Measurements from ENCODE around the gene LRRC27.

The LRRC27 gene

DNA sequence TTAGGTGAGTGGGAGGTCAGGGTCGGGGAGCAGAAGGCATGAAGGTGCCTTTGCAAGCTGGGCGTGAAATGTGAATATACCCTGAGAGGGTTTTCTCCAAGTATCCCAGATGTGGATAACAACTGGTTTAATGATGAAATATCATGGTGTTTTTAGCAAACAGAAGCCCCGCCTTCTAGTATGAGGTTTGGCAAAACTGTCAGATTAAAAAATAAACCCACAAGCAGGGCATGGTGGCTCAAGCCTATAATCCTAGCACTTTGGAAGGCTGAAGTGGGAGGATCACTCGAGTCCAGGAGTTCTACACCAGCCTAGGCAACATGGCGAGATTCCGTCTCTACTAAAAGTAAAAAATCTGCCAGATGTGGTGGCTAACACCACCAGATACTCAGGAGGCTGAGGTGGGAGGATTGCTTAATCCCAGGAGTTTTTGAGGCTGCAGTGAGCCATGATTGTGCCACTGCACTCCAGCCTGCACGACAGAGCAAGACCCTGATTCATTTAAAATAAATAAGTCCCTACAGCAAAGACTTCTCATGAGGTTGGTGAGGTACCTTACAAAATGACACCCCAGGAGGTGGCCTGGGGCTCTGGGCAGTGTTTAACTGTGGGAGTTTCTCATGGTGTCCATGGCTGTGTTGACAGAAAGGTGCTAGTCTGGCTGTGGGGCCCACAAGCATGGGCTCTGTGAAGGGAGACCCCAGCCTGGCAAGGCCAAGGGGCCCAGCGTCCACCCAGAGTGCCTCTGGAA is 58.4 kb downstream of the LRRC27 start:
- peak; percentile 52 for DNase-seq (ENCODE audit: low read depth)

DNA sequence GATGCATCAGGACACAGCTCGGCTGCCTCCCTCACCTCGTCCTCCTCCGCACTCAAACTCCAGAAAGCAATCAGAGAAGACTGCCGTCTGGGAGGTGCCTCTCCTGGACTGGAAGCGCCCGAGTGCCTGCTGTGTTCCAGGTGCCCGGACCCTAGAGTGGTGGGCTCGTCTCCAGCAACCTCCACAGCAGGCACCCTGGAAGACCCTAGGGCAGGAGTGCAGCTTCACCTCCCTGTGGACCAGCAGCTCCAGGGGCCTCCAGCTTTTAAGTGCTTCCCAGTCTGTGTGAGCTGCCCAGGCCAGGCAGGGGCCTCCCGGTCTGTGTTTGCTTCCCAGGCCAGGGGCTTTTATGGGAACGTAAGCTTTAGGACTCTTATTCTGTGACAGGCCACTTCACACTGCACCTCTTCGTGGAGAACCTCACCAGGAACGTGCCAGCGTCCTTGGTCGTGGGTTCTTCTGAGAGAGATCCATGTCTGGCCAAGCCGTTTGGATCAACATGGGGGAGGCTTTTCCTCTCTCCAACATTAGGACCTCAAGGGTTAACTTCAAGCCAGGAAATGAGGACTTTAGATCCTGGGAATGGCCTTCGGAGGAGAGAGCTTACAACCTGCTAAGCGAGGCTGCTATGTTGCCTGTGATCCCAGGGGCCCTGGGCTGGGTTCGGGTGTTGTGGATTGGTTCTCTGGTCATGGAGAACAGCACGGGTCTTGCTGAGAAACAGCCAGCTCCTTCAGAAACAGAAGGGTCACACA is 59.1 kb downstream of the LRRC27 start:
- DNase-seq (ENCODE audit: low read depth), result no peak
- H3K9me3 ChIP-seq (ENCODE audit: control insufficient read depth, low read length), result no peaks in the 10 kb centered on the region
- H3K4me3 ChIP-seq (ENCODE audit: low read length), result no peak overlapping the region
- no peaks in the 10 kb centered on the region for H3K36me3 ChIP-seq (ENCODE audit: control insufficient read depth, insufficient read depth, low read length, severe bottlenecking)
- peaks cover 30% of the 10 kb centered on the region for H3K4me1 ChIP-seq (ENCODE audit: control insufficient read depth, insufficient read depth, low read length)
- no peaks in the 10 kb centered on the region for H3K27me3 ChIP-seq (replicated peaks; ENCODE audit: control insufficient read depth, insufficient read depth, low read length)
- H3K9ac ChIP-seq (ENCODE audit: low read length), result no peak overlapping the region

More for the DNA sequence above, 58.4 kb downstream of the LRRC27 start:
- Histone ChIP-seq H3K4me1 (ENCODE audit: control insufficient read depth, insufficient read depth, low read length) (peaks cover 25% of the 10 kb centered on the region), H3K27me3 (replicated peaks; ENCODE audit: control insufficient read depth, insufficient read depth, low read length) (no peaks in the 10 kb centered on the region), H3K9me3 (ENCODE audit: control insufficient read depth, low read length) (no peaks in the 10 kb centered on the region), H3K36me3 (ENCODE audit: control insufficient read depth, insufficient read depth, low read length, severe bottlenecking) (no peaks in the 10 kb centered on the region), H3K4me3 (ENCODE audit: low read length) (no peak overlapping the region), H3K9ac (ENCODE audit: low read length) (peak overlapping the region; percentile 48)

DNA sequence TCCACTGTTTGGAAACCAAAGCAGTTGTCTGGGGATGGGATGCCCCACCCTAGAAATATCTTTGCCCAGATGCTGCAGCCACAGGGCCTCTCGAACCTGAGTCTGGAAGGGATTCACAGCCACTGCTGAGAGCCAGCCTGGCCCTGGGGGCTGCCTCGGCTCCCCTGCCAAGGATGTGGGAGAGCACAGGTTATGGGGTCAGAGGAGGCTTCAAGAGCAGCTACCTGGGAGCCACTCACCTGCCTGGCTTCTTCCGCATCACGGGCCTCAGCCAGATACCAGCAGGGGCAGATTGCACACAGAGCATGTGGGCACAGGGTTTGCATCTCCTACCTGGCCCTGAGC is 59.7 kb downstream of the LRRC27 start:
- no peak for DNase-seq (ENCODE audit: low read depth)
- Histone ChIP-seq H3K36me3 (ENCODE audit: control insufficient read depth, insufficient read depth, low read length, severe bottlenecking) (no peaks in the 10 kb centered on the region), H3K9ac (ENCODE audit: low read length) (no peak overlapping the region)

DNA sequence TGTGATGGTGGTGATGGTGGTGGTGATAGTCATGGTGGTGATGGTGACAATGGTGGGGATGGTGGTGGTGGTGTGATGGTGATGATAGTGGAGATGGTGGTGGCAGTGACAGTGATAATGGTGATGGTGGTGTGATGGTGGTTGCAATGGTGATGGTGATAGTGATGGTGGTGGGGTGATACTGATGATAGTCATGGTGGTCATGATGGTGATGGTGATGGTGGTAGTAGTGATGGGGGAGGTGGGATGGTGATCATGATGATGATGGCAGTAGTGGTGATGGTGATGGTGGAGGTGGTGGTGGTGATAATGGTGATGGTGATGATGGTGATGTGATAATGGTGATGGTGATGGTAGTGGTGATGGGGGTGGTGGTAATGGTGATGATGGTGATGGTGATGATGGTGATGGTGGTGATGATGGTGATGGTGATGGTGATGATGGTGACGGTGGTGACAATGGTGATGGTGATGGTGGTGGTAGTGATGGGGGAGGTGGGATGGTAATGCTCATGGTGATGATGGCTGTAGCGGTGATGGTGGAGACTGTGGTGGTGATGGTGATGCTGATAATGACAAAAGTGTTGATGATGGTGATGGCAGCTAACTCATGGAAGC is 60.3 kb downstream of the LRRC27 start:
- Histone ChIP-seq H3K9ac (ENCODE audit: low read length) (no peak overlapping the region), H3K9me3 (ENCODE audit: control insufficient read depth, low read length) (no peaks in the 10 kb centered on the region), H3K27me3 (replicated peaks; ENCODE audit: control insufficient read depth, insufficient read depth, low read length) (no peaks in the 10 kb centered on the region), H3K36me3 (ENCODE audit: control insufficient read depth, insufficient read depth, low read length, severe bottlenecking) (no peaks in the 10 kb centered on the region), H3K4me3 (ENCODE audit: low read length) (no peak overlapping the region), H3K4me1 (ENCODE audit: control insufficient read depth, insufficient read depth, low read length) (peaks cover 30% of the 10 kb centered on the region)
- DNase-seq (ENCODE audit: low read depth), result no peak

More for the DNA sequence above, 59.7 kb downstream of the LRRC27 start:
- Histone ChIP-seq H3K27me3 (replicated peaks; ENCODE audit: control insufficient read depth, insufficient read depth, low read length) (no peaks in the 10 kb centered on the region), H3K9me3 (ENCODE audit: control insufficient read depth, low read length) (no peaks in the 10 kb centered on the region), H3K4me3 (ENCODE audit: low read length) (no peak overlapping the region), H3K4me1 (ENCODE audit: control insufficient read depth, insufficient read depth, low read length) (peaks cover 30% of the 10 kb centered on the region)

DNA sequence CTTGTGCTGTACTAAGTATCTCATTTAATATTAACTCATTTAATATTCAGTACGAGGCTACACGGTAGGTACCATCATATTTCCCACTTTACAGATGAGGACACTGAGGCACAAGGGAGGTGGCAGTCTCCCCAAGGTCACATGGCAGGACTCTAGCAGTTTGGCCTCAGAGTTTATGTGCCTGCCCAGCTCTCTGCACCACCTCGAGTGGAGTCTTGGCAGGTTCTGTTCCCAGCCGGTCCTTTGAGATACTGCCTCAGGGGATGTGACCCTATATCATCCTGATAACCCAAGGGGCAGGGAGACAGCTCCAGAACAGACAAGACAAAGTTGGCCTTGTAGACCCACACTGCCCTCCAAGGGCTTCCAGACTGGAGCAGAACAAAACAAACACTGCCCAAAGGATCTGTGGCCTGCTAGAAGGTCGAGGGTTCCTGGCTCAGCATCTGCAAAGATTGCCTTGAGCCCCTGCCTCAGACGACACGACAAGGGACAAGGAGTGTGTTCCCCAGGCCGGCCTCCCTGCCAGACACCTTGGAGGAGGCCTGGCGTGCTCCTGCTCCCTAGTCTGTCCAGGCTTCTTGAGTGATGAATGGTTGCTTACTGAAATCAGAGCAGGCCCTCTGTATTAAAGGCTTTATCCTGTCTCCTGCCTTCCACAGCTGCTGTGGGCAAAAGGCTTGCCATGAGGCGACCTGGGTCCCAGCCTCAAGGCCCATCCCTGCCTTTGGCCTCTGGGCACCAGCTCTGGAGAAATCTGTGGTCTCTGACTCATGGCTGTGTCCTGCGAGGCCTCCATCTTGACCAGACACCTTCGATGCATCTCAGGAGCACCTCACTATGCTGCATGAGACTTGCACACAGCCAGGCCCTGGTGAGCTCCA is 61.1 kb downstream of the LRRC27 start:
- Histone ChIP-seq H3K4me3 (ENCODE audit: low read length) (no peak overlapping the region), H3K9me3 (ENCODE audit: control insufficient read depth, low read length) (no peaks in the 10 kb centered on the region), H3K36me3 (ENCODE audit: control insufficient read depth, insufficient read depth, low read length, severe bottlenecking) (no peaks in the 10 kb centered on the region), H3K9ac (ENCODE audit: low read length) (no peak overlapping the region), H3K27me3 (replicated peaks; ENCODE audit: control insufficient read depth, insufficient read depth, low read length) (no peaks in the 10 kb centered on the region), H3K4me1 (ENCODE audit: control insufficient read depth, insufficient read depth, low read length) (peaks cover 29% of the 10 kb centered on the region)
- DNase-seq (ENCODE audit: low read depth), result peak; percentile 46

DNA sequence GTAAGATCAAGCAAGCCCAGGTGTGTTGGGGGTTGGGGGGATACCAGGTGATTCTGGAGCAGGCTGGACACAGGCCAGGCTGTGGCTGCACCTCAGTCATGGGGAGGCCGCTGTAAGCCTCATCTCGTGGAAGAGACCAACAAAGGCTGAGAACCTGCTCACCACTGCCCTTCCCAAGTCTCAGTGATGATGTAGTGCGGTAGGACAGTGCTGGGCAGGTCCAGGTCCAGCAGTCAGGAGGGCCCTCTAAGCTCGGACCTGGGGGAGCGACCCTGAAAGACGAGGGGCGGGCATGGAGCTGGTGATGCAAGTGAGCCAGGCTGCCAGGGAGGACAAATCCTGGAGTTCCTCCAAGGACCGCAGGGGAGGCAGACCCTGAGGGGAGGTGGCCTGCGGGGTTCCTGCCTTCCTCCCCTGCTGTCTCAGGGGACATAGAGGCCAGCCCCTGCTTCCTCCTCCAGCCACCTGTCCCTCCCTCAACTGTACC is 61.7 kb downstream of the LRRC27 start:
- H3K27me3 ChIP-seq (replicated peaks; ENCODE audit: control insufficient read depth, insufficient read depth, low read length), result no peaks in the 10 kb centered on the region
- no peak for DNase-seq (ENCODE audit: low read depth)
- no peaks in the 10 kb centered on the region for H3K9me3 ChIP-seq (ENCODE audit: control insufficient read depth, low read length)
- no peaks in the 10 kb centered on the region for H3K36me3 ChIP-seq (ENCODE audit: control insufficient read depth, insufficient read depth, low read length, severe bottlenecking)
- H3K9ac ChIP-seq (ENCODE audit: low read length), result no peak overlapping the region
- H3K4me1 ChIP-seq (ENCODE audit: control insufficient read depth, insufficient read depth, low read length), result peaks cover 35% of the 10 kb centered on the region
- H3K4me3 ChIP-seq (ENCODE audit: low read length), result no peak overlapping the region

DNA sequence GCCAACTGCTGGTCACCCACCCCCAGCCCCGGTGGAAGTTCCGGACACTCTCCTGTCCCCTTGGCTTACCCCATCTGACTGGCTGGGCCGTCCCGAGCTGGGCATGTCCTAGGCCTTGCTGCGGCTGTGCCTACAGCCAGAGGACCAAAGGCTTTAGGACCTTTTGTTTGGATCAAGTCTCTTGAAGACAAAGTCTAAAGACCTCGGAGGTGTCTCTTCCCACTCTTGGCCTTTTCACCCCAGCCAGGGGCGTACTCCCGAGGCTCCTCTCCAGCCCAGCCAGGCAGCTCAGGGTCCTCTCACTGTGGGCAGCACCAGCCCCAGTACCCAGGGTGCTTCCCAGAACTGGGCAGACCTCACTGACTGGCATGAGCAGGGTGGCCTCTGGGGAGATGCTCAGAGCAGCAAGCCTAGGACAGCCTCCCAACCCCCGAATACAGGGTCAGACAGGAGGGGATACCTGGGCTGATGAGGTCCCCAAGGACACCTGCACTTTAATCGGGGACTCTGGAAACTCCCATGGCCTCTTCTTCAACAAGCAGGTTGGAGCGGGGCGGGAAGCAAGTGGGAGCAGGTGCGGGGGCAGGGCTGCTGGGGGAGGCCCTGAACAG is 62.3 kb downstream of the LRRC27 start:
- Histone ChIP-seq H3K9me3 (ENCODE audit: control insufficient read depth, low read length) (no peaks in the 10 kb centered on the region), H3K4me3 (ENCODE audit: low read length) (no peak overlapping the region), H3K27me3 (replicated peaks; ENCODE audit: control insufficient read depth, insufficient read depth, low read length) (no peaks in the 10 kb centered on the region), H3K4me1 (ENCODE audit: control insufficient read depth, insufficient read depth, low read length) (peaks cover 30% of the 10 kb centered on the region), H3K9ac (ENCODE audit: low read length) (no peak overlapping the region), H3K36me3 (ENCODE audit: control insufficient read depth, insufficient read depth, low read length, severe bottlenecking) (no peaks in the 10 kb centered on the region)
- no peak for DNase-seq (ENCODE audit: low read depth)

DNA sequence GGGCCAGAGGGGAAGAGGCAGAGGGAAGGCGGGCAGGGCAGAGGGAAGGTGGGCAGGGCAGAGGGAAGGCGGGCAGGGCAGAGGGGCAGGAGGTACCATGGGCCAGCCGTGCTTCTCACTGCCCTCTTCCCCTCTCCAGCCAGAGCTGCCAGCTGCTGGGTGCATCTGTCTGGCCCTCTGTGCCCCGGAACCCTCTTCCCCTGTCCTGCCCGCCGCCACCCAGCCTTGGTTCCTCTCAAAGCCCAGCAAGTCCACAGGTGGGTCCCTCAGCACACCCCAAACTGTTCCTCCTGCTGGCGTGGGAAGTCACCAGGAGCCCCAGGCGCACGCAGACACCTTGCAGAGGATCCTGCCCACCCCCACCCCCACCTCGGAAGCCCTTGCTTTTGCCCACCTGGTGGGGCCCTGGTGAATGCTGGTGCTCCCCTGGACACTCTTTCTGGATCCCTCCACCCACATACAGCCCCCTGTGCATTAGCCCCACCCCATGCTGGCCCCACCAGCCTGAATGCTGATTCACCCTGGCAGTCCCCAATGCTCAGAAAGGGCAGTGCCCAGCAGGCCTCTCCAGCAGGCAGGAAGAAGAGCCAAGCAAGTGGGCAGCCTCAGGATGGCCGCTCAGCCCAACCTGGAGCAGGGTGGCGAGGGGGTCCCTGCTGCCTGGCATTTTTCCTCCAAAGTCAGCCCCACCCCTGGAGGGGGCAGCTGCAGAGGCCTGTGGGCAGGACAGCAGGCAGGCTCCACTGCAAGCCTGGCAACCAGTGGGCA is 63.1 kb downstream of the LRRC27 start:
- peak overlapping the region; percentile 82 for H3K9ac ChIP-seq (ENCODE audit: low read length)
- no peaks in the 10 kb centered on the region for H3K9me3 ChIP-seq (ENCODE audit: control insufficient read depth, low read length)

DNA sequence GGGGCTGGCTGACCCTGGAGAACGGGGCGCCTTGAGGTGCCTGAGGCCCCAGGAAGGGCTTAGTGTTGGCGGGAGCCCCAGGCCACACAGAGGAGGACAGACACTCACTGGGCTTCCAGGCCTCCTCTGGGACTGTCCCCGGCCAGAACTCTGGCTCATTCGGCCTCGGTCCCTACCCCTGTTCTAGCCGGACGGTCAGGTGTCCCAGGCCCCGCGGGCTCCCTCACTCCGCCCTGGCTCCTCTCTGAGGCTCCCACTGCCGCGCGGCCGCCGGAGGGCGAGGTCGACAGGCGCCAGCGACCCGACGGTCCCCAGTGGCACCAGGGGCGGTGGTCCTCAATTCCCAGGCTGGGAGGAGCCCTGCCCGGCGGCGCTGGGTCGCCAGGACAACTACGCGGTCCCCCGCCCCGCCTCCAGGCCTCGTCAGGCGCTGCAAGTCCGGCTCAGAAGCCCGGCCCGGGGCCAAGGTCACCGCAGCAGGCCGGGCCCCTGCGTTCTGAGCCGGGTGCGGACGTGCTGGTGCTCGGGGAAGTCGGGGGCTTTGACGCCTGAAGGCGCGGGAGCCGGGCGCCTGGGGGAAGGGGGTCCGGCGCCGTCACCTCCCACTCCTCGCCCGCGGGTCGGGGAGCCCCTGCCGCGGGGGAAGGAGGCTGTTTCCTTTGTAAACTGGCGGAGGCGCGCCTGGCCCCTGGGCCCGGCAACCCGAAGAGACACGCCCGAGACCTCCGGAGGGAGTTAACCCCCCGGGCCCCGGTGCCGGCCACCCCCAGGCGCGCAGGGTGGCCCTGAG is 63.9 kb downstream of the LRRC27 start:
- no peak for DNase-seq (ENCODE audit: low read depth)
- no peaks in the 10 kb centered on the region for H3K9me3 ChIP-seq (ENCODE audit: control insufficient read depth, low read length)
- peaks cover 15% of the 10 kb centered on the region for H3K4me1 ChIP-seq (ENCODE audit: control insufficient read depth, insufficient read depth, low read length)
- H3K36me3 ChIP-seq (ENCODE audit: control insufficient read depth, insufficient read depth, low read length, severe bottlenecking), result no peaks in the 10 kb centered on the region
- H3K27me3 ChIP-seq (replicated peaks; ENCODE audit: control insufficient read depth, insufficient read depth, low read length), result no peaks in the 10 kb centered on the region
- peak overlapping the region; percentile 71 for H3K4me3 ChIP-seq (ENCODE audit: low read length)
- H3K9ac ChIP-seq (ENCODE audit: low read length), result peak overlapping the region; percentile 82

More for the DNA sequence above, 63.1 kb downstream of the LRRC27 start:
- peak overlapping the region; percentile 71 for H3K4me3 ChIP-seq (ENCODE audit: low read length)
- no peaks in the 10 kb centered on the region for H3K36me3 ChIP-seq (ENCODE audit: control insufficient read depth, insufficient read depth, low read length, severe bottlenecking)
- H3K4me1 ChIP-seq (ENCODE audit: control insufficient read depth, insufficient read depth, low read length), result peaks cover 22% of the 10 kb centered on the region
- no peaks in the 10 kb centered on the region for H3K27me3 ChIP-seq (replicated peaks; ENCODE audit: control insufficient read depth, insufficient read depth, low read length)
- DNase-seq (ENCODE audit: low read depth), result no peak
